ENCODE data around the gene CCDC88B. TPM values are rescaled to one million over a fixed set of nuclear protein-coding genes. Genes with fewer than 3 reads are reported as not detected.

Gene CCDC88B
- total and polyA plus RNA-seq, 10 of the 15 experiments (the other 5 are each of a cell fraction or from before 2014, with no cell fraction given), result 0.24 to 66.0 (median 19.2) TPM

- TF ChIP-seq NKRF (conservative IDR thresholded peaks at IDR 0.05) (no peak), RCOR1 (conservative IDR thresholded peaks at IDR 0.05; ENCODE audit: low read depth, low read length) (no peak), HDGF (IDR thresholded peaks at IDR 0.05) (no peak), SIX5 (IDR thresholded peaks at IDR 0.05; ENCODE audit: low read depth, low read length, severe bottlenecking) (no peak), SRF (IDR thresholded peaks at IDR 0.05; ENCODE audit: low read depth in 2 of 2, low read length in 2 of 2) (no peak), CHD1 (IDR thresholded peaks at IDR 0.05; ENCODE audit: low read depth, low read length) (no peak), GATAD2B (conservative IDR thresholded peaks at IDR 0.05; ENCODE audit: low read depth) (no peak), NRF1 (conservative IDR thresholded peaks at IDR 0.05; ENCODE audit: low read depth, low read length) (no peak)
- TF ChIP-seq, protein P1, sequence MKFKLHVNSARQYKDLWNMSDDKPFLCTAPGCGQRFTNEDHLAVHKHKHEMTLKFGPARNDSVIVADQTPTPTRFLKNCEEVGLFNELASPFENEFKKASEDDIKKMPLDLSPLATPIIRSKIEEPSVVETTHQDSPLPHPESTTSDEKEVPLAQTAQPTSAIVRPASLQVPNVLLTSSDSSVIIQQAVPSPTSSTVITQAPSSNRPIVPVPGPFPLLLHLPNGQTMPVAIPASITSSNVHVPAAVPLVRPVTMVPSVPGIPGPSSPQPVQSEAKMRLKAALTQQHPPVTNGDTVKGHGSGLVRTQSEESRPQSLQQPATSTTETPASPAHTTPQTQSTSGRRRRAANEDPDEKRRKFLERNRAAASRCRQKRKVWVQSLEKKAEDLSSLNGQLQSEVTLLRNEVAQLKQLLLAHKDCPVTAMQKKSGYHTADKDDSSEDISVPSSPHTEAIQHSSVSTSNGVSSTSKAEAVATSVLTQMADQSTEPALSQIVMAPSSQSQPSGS (IDR thresholded peaks at IDR 0.05; ENCODE audit: low read length), result no peak
- TF ChIP-seq, protein P2, sequence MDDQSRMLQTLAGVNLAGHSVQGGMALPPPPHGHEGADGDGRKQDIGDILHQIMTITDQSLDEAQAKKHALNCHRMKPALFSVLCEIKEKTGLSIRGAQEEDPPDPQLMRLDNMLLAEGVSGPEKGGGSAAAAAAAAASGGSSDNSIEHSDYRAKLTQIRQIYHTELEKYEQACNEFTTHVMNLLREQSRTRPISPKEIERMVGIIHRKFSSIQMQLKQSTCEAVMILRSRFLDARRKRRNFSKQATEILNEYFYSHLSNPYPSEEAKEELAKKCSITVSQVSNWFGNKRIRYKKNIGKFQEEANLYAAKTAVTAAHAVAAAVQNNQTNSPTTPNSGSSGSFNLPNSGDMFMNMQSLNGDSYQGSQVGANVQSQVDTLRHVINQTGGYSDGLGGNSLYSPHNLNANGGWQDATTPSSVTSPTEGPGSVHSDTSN (IDR thresholded peaks at IDR 0.05; ENCODE audit: insufficient replicate concordance, low read depth, low read length), result no peak
Observed at GRCh38 chr11:64296236-64296635, 43.8 kb upstream of the CCDC88B start (continued).
